ENCODE measurements around the gene NEK7. TPM values are rescaled to one million over a fixed set of nuclear protein-coding genes. Genes with fewer than 3 reads are reported as not detected.

The NEK7 gene
- total RNA-seq, 3 donors from 2014 or later, result 62.3 to 72.1 (median 62.9) TPM

- Mint-ChIP-seq H3K27me3 (ENCODE audit: low read depth) (no peaks in the 10 kb centered on the region), H3K36me3 (ENCODE audit: insufficient read depth) (peaks cover 9% of the 10 kb centered on the region), H3K4me1 (ENCODE audit: low read depth) (peaks cover 12% of the 10 kb centered on the region)
Measured at GRCh38 chr1:198271467-198271866, 114.7 kb downstream of the NEK7 start.

GRCh38 chr1:198272492-198272891 lies 115.7 kb downstream of the NEK7 start:
- no peak for ATAC-seq
- peaks cover 9% of the 10 kb centered on the region for H3K36me3 Mint-ChIP-seq (ENCODE audit: insufficient read depth)
- no peaks in the 10 kb centered on the region for H3K27me3 Mint-ChIP-seq (ENCODE audit: low read depth)
- H3K4me3 Mint-ChIP-seq, result no peak overlapping the region
- DNase-seq, result no peak
- no peaks in the 10 kb centered on the region for H3K9me3 Mint-ChIP-seq
- H3K4me1 Mint-ChIP-seq (ENCODE audit: low read depth), result peaks cover 12% of the 10 kb centered on the region

More at GRCh38 chr1:198271467-198271866, 114.7 kb downstream of the NEK7 start:
- Mint-ChIP-seq H3K4me3 (no peak overlapping the region), H3K9me3 (no peaks in the 10 kb centered on the region)
- DNase-seq (no peak), ATAC-seq (no peak)

GRCh38 chr1:198273748-198274295 lies 117.0 kb downstream of the NEK7 start:
- Mint-ChIP-seq H3K27me3 (ENCODE audit: low read depth) (no peaks in the 10 kb centered on the region), H3K4me1 (ENCODE audit: low read depth) (peaks cover 12% of the 10 kb centered on the region), H3K36me3 (ENCODE audit: insufficient read depth) (peaks cover 9% of the 10 kb centered on the region), H3K4me3 (no peak overlapping the region), H3K9me3 (no peaks in the 10 kb centered on the region)
- no peak for ATAC-seq
- no peak for DNase-seq

GRCh38 chr1:198275597-198275996 lies 118.8 kb downstream of the NEK7 start:
- Mint-ChIP-seq H3K36me3 (ENCODE audit: insufficient read depth) (peaks cover 9% of the 10 kb centered on the region), H3K27me3 (ENCODE audit: low read depth) (no peaks in the 10 kb centered on the region), H3K4me3 (no peak overlapping the region), H3K9me3 (no peaks in the 10 kb centered on the region), H3K4me1 (ENCODE audit: low read depth) (peaks cover 11% of the 10 kb centered on the region)
- no peak for DNase-seq
- ATAC-seq, result no peak

- Mint-ChIP-seq H3K27me3 (ENCODE audit: low read depth) (no peaks in the 10 kb centered on the region), H3K36me3 (ENCODE audit: insufficient read depth) (peaks cover 5% of the 10 kb centered on the region), H3K4me1 (ENCODE audit: low read depth) (peaks cover 7% of the 10 kb centered on the region), H3K9me3 (no peaks in the 10 kb centered on the region), H3K4me3 (no peak overlapping the region)
- ATAC-seq (no peak), DNase-seq (no peak)
Measured at GRCh38 chr1:198276241-198276640, 119.4 kb downstream of the NEK7 start.

- Mint-ChIP-seq H3K9me3 (no peaks in the 10 kb centered on the region), H3K36me3 (ENCODE audit: insufficient read depth) (peaks cover 12% of the 10 kb centered on the region), H3K4me3 (no peak overlapping the region), H3K4me1 (ENCODE audit: low read depth) (peaks cover 6% of the 10 kb centered on the region), H3K27me3 (ENCODE audit: low read depth) (no peaks in the 10 kb centered on the region)
- DNase-seq, result no peak
- no peak for ATAC-seq
Measured at GRCh38 chr1:198278943-198279342, 122.1 kb downstream of the NEK7 start.

GRCh38 chr1:198280080-198280479 lies 123.3 kb downstream of the NEK7 start:
- Mint-ChIP-seq H3K27me3 (ENCODE audit: low read depth) (no peaks in the 10 kb centered on the region), H3K4me1 (ENCODE audit: low read depth) (peaks cover 8% of the 10 kb centered on the region), H3K9me3 (no peaks in the 10 kb centered on the region), H3K4me3 (no peak overlapping the region), H3K36me3 (ENCODE audit: insufficient read depth) (peaks cover 15% of the 10 kb centered on the region)
- DNase-seq (no peak), ATAC-seq (no peak)

- Mint-ChIP-seq H3K27me3 (ENCODE audit: low read depth) (no peaks in the 10 kb centered on the region), H3K36me3 (ENCODE audit: insufficient read depth) (peaks cover 23% of the 10 kb centered on the region), H3K4me3 (no peak overlapping the region), H3K9me3 (no peaks in the 10 kb centered on the region), H3K4me1 (ENCODE audit: low read depth) (peaks cover 10% of the 10 kb centered on the region)
- no peak for DNase-seq
- no peak for ATAC-seq
Measured at GRCh38 chr1:198281911-198282310, 125.1 kb downstream of the NEK7 start.

- DNase-seq, result no peak
- H3K4me3 Mint-ChIP-seq, result no peak overlapping the region
- no peaks in the 10 kb centered on the region for H3K27me3 Mint-ChIP-seq (ENCODE audit: low read depth)
- peaks cover 29% of the 10 kb centered on the region for H3K36me3 Mint-ChIP-seq (ENCODE audit: insufficient read depth)
- H3K4me1 Mint-ChIP-seq (ENCODE audit: low read depth), result peaks cover 10% of the 10 kb centered on the region
- ATAC-seq, result no peak
- no peaks in the 10 kb centered on the region for H3K9me3 Mint-ChIP-seq
Measured at GRCh38 chr1:198283222-198283621, 126.4 kb downstream of the NEK7 start.

GRCh38 chr1:198287916-198288315 lies 131.1 kb downstream of the NEK7 start:
- Mint-ChIP-seq H3K9me3 (no peaks in the 10 kb centered on the region), H3K4me3 (no peak overlapping the region), H3K36me3 (ENCODE audit: insufficient read depth) (peaks cover 27% of the 10 kb centered on the region), H3K4me1 (ENCODE audit: low read depth) (peaks cover 6% of the 10 kb centered on the region), H3K27me3 (ENCODE audit: low read depth) (no peaks in the 10 kb centered on the region)
- ATAC-seq, result no peak
- no peak for DNase-seq

GRCh38 chr1:198290089-198290683 lies 133.4 kb downstream of the NEK7 start:
- peaks cover 23% of the 10 kb centered on the region for H3K36me3 Mint-ChIP-seq (ENCODE audit: insufficient read depth)
- peaks cover 4% of the 10 kb centered on the region for H3K4me1 Mint-ChIP-seq (ENCODE audit: low read depth)
- DNase-seq, result no peak
- H3K9me3 Mint-ChIP-seq, result no peaks in the 10 kb centered on the region
- H3K4me3 Mint-ChIP-seq, result no peak overlapping the region
- ATAC-seq, result no peak
- no peaks in the 10 kb centered on the region for H3K27me3 Mint-ChIP-seq (ENCODE audit: low read depth)

GRCh38 chr1:198291036-198291435 lies 134.2 kb downstream of the NEK7 start:
- H3K27me3 Mint-ChIP-seq (ENCODE audit: low read depth), result no peaks in the 10 kb centered on the region
- peaks cover 4% of the 10 kb centered on the region for H3K4me1 Mint-ChIP-seq (ENCODE audit: low read depth)

GRCh38 chr1:198291924-198292323 lies 135.1 kb downstream of the NEK7 start:
- Mint-ChIP-seq H3K27me3 (ENCODE audit: low read depth) (no peaks in the 10 kb centered on the region), H3K4me1 (ENCODE audit: low read depth) (peaks cover 2% of the 10 kb centered on the region), H3K9me3 (no peaks in the 10 kb centered on the region), H3K4me3 (no peak overlapping the region), H3K36me3 (ENCODE audit: insufficient read depth) (peaks cover 22% of the 10 kb centered on the region)
- no peak for ATAC-seq
- no peak for DNase-seq

More at GRCh38 chr1:198291036-198291435, 134.2 kb downstream of the NEK7 start:
- H3K9me3 Mint-ChIP-seq, result no peaks in the 10 kb centered on the region
- ATAC-seq, result no peak
- H3K4me3 Mint-ChIP-seq, result no peak overlapping the region
- H3K36me3 Mint-ChIP-seq (ENCODE audit: insufficient read depth), result peaks cover 27% of the 10 kb centered on the region
- DNase-seq, result no peak

GRCh38 chr1:198295225-198295624 lies 138.4 kb downstream of the NEK7 start:
- Mint-ChIP-seq H3K27me3 (ENCODE audit: low read depth) (no peaks in the 10 kb centered on the region), H3K36me3 (ENCODE audit: insufficient read depth) (peaks cover 31% of the 10 kb centered on the region), H3K9me3 (no peaks in the 10 kb centered on the region), H3K4me3 (no peak overlapping the region), H3K4me1 (ENCODE audit: low read depth) (peaks cover 2% of the 10 kb centered on the region)
- no peak for ATAC-seq
- DNase-seq, result no peak

- ATAC-seq (no peak), DNase-seq (no peak)
- H3K9me3 Mint-ChIP-seq, result no peaks in the 10 kb centered on the region
- H3K4me3 Mint-ChIP-seq, result no peak overlapping the region
- peaks cover 35% of the 10 kb centered on the region for H3K36me3 Mint-ChIP-seq (ENCODE audit: insufficient read depth)
- peaks cover under 1% of the 10 kb centered on the region for H3K4me1 Mint-ChIP-seq (ENCODE audit: low read depth)
- H3K27me3 Mint-ChIP-seq (ENCODE audit: low read depth), result no peaks in the 10 kb centered on the region
Measured at GRCh38 chr1:198295971-198296370, 139.2 kb downstream of the NEK7 start.
